SH-SY5Y (cell line): ENCODE results near the gene SLN.

ENCODE experiments used
- GATA2 ChIP-seq: IDR thresholded peaks from 2 replicates; pipeline ENCODE4 v1.6.1; 2011; ENCODE audit warnings: mild to moderate bottlenecking, low read depth, low read length
- GATA3 ChIP-seq: IDR thresholded peaks from 2 replicates; pipeline ENCODE4 v1.6.1; 2011; ENCODE audit warnings: low read depth, mild to moderate bottlenecking, low read length, moderate library complexity

- TF ChIP-seq GATA3: no peak
- TF ChIP-seq GATA2: no peak
These were observed 35.8 kb upstream of the SLN start for GRCh38 chr11:107747622-107748021.
